GM10847 (cell line): Measurements from ENCODE around the gene AMPH.

ENCODE experiments used
- POLR2A ChIP-seq: IDR thresholded peaks from 2 replicates; pipeline ENCODE4 v1.6.1; 2011; ENCODE audit not compliant: insufficient read length; ENCODE audit errors: extremely low read depth

Gene AMPH

GRCh38 chr7:38655833-38656774 is 24.9 kb upstream of the AMPH start:
- no peak for TF ChIP-seq POLR2A

GRCh38 chr7:38637957-38638356 is 6.8 kb upstream of the AMPH start:
- TF ChIP-seq POLR2A, result no peak

GRCh38 chr7:38632411-38632810 is 1.2 kb upstream of the AMPH start:
- no peak for TF ChIP-seq POLR2A

- TF ChIP-seq POLR2A, result no peak
Observed at GRCh38 chr7:38629651-38630510, 1.3 kb downstream of the AMPH start.

GRCh38 chr7:38628630-38629385 is 2.4 kb downstream of the AMPH start:
- no peak for TF ChIP-seq POLR2A

GRCh38 chr7:38625866-38626265 is 5.3 kb downstream of the AMPH start:
- TF ChIP-seq POLR2A, result no peak

GRCh38 chr7:38615665-38616064 is 15.5 kb downstream of the AMPH start:
- no peak for TF ChIP-seq POLR2A

- no peak for TF ChIP-seq POLR2A
Observed at GRCh38 chr7:38607466-38607865, 23.7 kb downstream of the AMPH start.

GRCh38 chr7:38600741-38601140 is 30.4 kb downstream of the AMPH start:
- TF ChIP-seq POLR2A, result no peak

GRCh38 chr7:38594949-38595348 is 36.2 kb downstream of the AMPH start:
- TF ChIP-seq POLR2A, result no peak

GRCh38 chr7:38592737-38593288 is 38.4 kb downstream of the AMPH start:
- no peak for TF ChIP-seq POLR2A

GRCh38 chr7:38585572-38586354 is 45.4 kb downstream of the AMPH start:
- no peak for TF ChIP-seq POLR2A

GRCh38 chr7:38584443-38585210 is 46.5 kb downstream of the AMPH start:
- TF ChIP-seq POLR2A, result no peak
